Uterus (tissue), 2 donors: Measurements from ENCODE around the gene PRRX2.

ENCODE experiments used
- CTCF ChIP-seq, 4 experiments: fragments of 200-600 bp in 2 of 4; fragments of 450-650 bp in 2 of 4; sonication (generic) in 2 of 4; IDR thresholded peaks; one replicate each; pipeline ENCODE4 v1.5.1; 2016 to 2019; ENCODE audit warnings: antibody characterized with exemption in 4 of 4, mild to moderate bottlenecking in 2 of 4, moderate library complexity in 1 of 4
- POLR2A ChIP-seq, 2 donors: fragments of 450-650 bp; IDR thresholded peaks; one replicate each; pipeline ENCODE4 v1.6.1; 2016; ENCODE audit warnings: antibody characterized with exemption in 2 of 2, mild to moderate bottlenecking in 1 of 2, moderate library complexity in 1 of 2

DNA sequence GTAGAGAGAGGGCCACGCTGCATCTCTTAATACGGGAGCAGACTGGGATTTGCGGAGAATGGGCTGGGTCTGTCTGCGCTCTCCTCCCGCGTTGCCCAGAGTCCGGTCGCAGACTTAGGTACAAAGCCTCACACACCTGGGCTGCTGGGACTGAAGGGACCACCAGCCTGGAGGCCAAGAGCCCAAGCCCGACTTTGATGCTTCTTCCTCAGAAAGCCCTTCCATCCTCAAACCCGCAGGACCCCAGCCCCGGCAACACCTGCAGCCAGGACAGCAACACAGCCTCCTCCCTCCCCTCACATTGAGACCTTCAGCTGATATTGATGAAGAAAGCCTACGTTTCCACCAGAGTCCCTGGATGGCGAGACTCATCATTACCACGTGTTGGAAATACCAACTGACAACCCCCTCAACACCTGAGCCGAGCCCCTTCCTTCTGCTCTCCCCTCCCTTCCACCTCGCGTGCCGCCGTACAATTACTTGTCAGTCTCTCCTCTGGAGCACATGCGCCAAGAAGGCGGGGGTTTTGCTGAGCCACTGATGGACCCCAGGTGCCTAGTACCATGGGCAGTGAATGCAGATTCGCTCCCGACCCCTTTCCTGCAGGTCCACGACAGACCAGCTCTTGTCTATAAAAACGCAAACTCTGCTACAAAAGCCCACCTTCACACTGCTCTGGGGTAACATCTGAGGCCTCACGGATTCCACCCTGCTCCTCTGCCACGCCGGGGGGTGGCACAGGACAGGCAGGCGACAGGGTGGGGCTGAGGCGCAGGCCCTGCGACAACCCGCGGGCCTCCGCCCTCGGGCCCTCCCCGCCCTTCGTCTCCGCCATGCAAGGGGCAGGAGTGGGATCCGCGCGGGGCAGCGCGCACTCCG, 24.3 kb upstream of the PRRX2 start:
- TF ChIP-seq CTCF (IDR thresholded peaks at IDR 0.05) = no peak
- no peak for TF ChIP-seq POLR2A (IDR thresholded peaks at IDR 0.05)
